ENCODE results near the gene TUBB6. TPM values are rescaled to one million over a fixed set of nuclear protein-coding genes. Genes with fewer than 3 reads are reported as not detected.

Gene TUBB6
- total RNA-seq, 1 donor from 2014 or later, result 110 TPM

DNA sequence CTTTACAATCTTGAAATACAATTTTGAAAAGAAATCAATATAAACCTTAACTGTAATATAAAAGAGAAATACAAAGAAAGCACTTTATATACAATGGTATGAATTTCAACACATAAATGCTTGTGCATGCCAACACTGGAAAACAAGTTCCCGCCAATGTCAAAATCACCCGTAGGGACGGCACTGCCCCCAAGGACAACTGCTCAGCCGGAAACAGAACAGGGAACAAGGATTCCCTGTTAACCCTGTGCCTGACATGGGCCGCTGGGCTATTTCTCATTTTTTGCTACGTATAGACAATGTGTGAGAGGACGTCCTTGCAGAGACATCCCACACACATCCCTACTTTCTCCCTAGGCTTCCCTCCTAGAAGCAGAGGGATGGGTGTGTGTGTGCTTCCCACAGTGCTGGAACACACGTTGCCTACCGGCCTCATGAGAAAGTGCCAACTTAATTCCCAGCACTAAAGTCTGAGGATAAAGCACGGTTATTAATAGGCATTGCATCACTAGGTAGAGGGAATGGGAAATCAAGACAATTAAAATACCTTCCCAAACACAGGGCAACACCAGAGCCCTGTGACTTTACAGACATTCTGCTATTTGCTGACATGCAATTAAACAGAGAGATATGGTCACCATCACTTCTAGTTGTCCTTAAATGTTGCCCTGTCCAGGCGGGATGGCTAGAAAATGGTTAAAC is 54.6 kb downstream of the TUBB6 start:
- no peak for ATAC-seq
- H3K4me1 ChIP-seq, result no peaks in the 10 kb centered on the region
- H3K27ac ChIP-seq, result no peak overlapping the region
- no peak for DNase-seq
- peaks cover 100% of the 10 kb centered on the region for H3K36me3 ChIP-seq
- intact Hi-C loops (cut with DNase I), result no loop called here
- no peaks in the 10 kb centered on the region for H3K9me3 ChIP-seq
- TF ChIP-seq, protein P1, sequence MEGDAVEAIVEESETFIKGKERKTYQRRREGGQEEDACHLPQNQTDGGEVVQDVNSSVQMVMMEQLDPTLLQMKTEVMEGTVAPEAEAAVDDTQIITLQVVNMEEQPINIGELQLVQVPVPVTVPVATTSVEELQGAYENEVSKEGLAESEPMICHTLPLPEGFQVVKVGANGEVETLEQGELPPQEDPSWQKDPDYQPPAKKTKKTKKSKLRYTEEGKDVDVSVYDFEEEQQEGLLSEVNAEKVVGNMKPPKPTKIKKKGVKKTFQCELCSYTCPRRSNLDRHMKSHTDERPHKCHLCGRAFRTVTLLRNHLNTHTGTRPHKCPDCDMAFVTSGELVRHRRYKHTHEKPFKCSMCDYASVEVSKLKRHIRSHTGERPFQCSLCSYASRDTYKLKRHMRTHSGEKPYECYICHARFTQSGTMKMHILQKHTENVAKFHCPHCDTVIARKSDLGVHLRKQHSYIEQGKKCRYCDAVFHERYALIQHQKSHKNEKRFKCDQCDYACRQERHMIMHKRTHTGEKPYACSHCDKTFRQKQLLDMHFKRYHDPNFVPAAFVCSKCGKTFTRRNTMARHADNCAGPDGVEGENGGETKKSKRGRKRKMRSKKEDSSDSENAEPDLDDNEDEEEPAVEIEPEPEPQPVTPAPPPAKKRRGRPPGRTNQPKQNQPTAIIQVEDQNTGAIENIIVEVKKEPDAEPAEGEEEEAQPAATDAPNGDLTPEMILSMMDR (IDR thresholded peaks at IDR 0.05), result no peak
- no peak overlapping the region for H3K4me3 ChIP-seq
- no peaks in the 10 kb centered on the region for H3K27me3 ChIP-seq

- H3K9me3 ChIP-seq, result no peaks in the 10 kb centered on the region
- no peak overlapping the region for H3K27ac ChIP-seq
- TF ChIP-seq, protein P1 (IDR thresholded peaks at IDR 0.05), result no peak
- intact Hi-C loops (cut with DNase I), result no loop called here
- ATAC-seq (no peak), DNase-seq (no peak)
- H3K4me3 ChIP-seq, result no peak overlapping the region
- H3K4me1 ChIP-seq, result no peaks in the 10 kb centered on the region
- no peaks in the 10 kb centered on the region for H3K27me3 ChIP-seq
- peaks cover 82% of the 10 kb centered on the region for H3K36me3 ChIP-seq
Observed at GRCh38 chr18:12366379-12366778, 58.3 kb downstream of the TUBB6 start.

GRCh38 chr18:12366784-12367183 is 58.7 kb downstream of the TUBB6 start:
- peaks cover under 1% of the 10 kb centered on the region for H3K4me1 ChIP-seq
- H3K27me3 ChIP-seq, result no peaks in the 10 kb centered on the region
- H3K9me3 ChIP-seq, result no peaks in the 10 kb centered on the region
- ATAC-seq, result no peak
- H3K4me3 ChIP-seq, result no peak overlapping the region
- intact Hi-C loops (cut with DNase I), result no loop called here
- peaks cover 78% of the 10 kb centered on the region for H3K36me3 ChIP-seq
- TF ChIP-seq, protein P1 (IDR thresholded peaks at IDR 0.05), result no peak
- DNase-seq, result no peak
- H3K27ac ChIP-seq, result no peak overlapping the region

GRCh38 chr18:12369211-12369610 is 61.2 kb downstream of the TUBB6 start:
- TF ChIP-seq, protein P1 (IDR thresholded peaks at IDR 0.05), result no peak
- intact Hi-C loops (cut with DNase I), result no loop called here
- Histone ChIP-seq H3K27me3 (no peaks in the 10 kb centered on the region), H3K4me1 (peaks cover 19% of the 10 kb centered on the region), H3K4me3 (no peak overlapping the region), H3K36me3 (peaks cover 53% of the 10 kb centered on the region), H3K27ac (no peak overlapping the region), H3K9me3 (no peaks in the 10 kb centered on the region)
- DNase-seq (no peak), ATAC-seq (no peak)

- ATAC-seq, result no peak
- TF ChIP-seq, protein P1 (IDR thresholded peaks at IDR 0.05), result no peak
- H3K27me3 ChIP-seq, result no peaks in the 10 kb centered on the region
- no peak for DNase-seq
- H3K9me3 ChIP-seq, result no peaks in the 10 kb centered on the region
- intact Hi-C loops (cut with DNase I), result no loop called here
- H3K27ac ChIP-seq, result no peak overlapping the region
- H3K4me1 ChIP-seq, result peaks cover 37% of the 10 kb centered on the region
- peaks cover 30% of the 10 kb centered on the region for H3K36me3 ChIP-seq
- no peak overlapping the region for H3K4me3 ChIP-seq
Observed at GRCh38 chr18:12371590-12371989, 63.5 kb downstream of the TUBB6 start.
